ENCODE data around the gene ZMYND15. TPM values are rescaled to one million over a fixed set of nuclear protein-coding genes. Genes with fewer than 3 reads are reported as not detected.
"Not testable (repeated sequence)": the region's sequence is repeated elsewhere in the genome, so short reads cannot be mapped to it uniquely, and the experiment has no call there.

The ZMYND15 gene
- total RNA-seq, 1 donor, result 1.3 TPM

- Histone ChIP-seq H3K9me3 (ENCODE audit: low read depth, low read length) (no peaks in the 10 kb centered on the region), H3K27me3 (ENCODE audit: insufficient read depth, low read length) (no peaks in the 10 kb centered on the region), H3K4me1 (ENCODE audit: insufficient read depth, low read length) (peaks cover 56% of the 10 kb centered on the region), H3K4me3 (ENCODE audit: low read length) (peak overlapping the region; percentile 93)
Measured at GRCh38 chr17:4710693-4711634, 28.7 kb upstream of the ZMYND15 start.

GRCh38 chr17:4711661-4712181 is 27.9 kb upstream of the ZMYND15 start:
- Histone ChIP-seq H3K4me1 (ENCODE audit: insufficient read depth, low read length) (peaks cover 59% of the 10 kb centered on the region), H3K9me3 (ENCODE audit: low read depth, low read length) (no peaks in the 10 kb centered on the region), H3K27me3 (ENCODE audit: insufficient read depth, low read length) (no peaks in the 10 kb centered on the region), H3K4me3 (ENCODE audit: low read length) (peak overlapping the region; percentile 93)

GRCh38 chr17:4712526-4712925 is 27.1 kb upstream of the ZMYND15 start:
- Histone ChIP-seq H3K4me3 (ENCODE audit: low read length) (peak overlapping the region; percentile 93), H3K9me3 (ENCODE audit: low read depth, low read length) (no peaks in the 10 kb centered on the region), H3K4me1 (ENCODE audit: insufficient read depth, low read length) (peaks cover 65% of the 10 kb centered on the region), H3K27me3 (ENCODE audit: insufficient read depth, low read length) (no peaks in the 10 kb centered on the region)

- not testable (repeated sequence) for H3K4me3 ChIP-seq (ENCODE audit: low read length); H3K9me3 ChIP-seq (ENCODE audit: low read depth, low read length); H3K27me3 ChIP-seq (ENCODE audit: insufficient read depth, low read length)
- peaks cover 69% of the 10 kb centered on the region for H3K4me1 ChIP-seq (ENCODE audit: insufficient read depth, low read length)
Measured at GRCh38 chr17:4714340-4715062, 25.1 kb upstream of the ZMYND15 start.

GRCh38 chr17:4715063-4715744 is 24.4 kb upstream of the ZMYND15 start:
- Histone ChIP-seq H3K9me3 (ENCODE audit: low read depth, low read length) (no peaks in the 10 kb centered on the region), H3K4me3 (ENCODE audit: low read length) (no peak overlapping the region), H3K4me1 (ENCODE audit: insufficient read depth, low read length) (peaks cover 65% of the 10 kb centered on the region), H3K27me3 (ENCODE audit: insufficient read depth, low read length) (no peaks in the 10 kb centered on the region)

GRCh38 chr17:4716081-4716480 is 23.6 kb upstream of the ZMYND15 start:
- Histone ChIP-seq H3K27me3 (ENCODE audit: insufficient read depth, low read length) (no peaks in the 10 kb centered on the region), H3K4me3 (ENCODE audit: low read length) (no peak overlapping the region), H3K9me3 (ENCODE audit: low read depth, low read length) (no peaks in the 10 kb centered on the region), H3K4me1 (ENCODE audit: insufficient read depth, low read length) (peaks cover 65% of the 10 kb centered on the region)

GRCh38 chr17:4717791-4718190 is 21.8 kb upstream of the ZMYND15 start:
- peaks cover 47% of the 10 kb centered on the region for H3K4me1 ChIP-seq (ENCODE audit: insufficient read depth, low read length)
- no peaks in the 10 kb centered on the region for H3K9me3 ChIP-seq (ENCODE audit: low read depth, low read length)
- no peaks in the 10 kb centered on the region for H3K27me3 ChIP-seq (ENCODE audit: insufficient read depth, low read length)
- no peak overlapping the region for H3K4me3 ChIP-seq (ENCODE audit: low read length)

- Histone ChIP-seq H3K9me3 (ENCODE audit: low read depth, low read length) (no peaks in the 10 kb centered on the region), H3K4me3 (ENCODE audit: low read length) (no peak overlapping the region), H3K4me1 (ENCODE audit: insufficient read depth, low read length) (peaks cover 43% of the 10 kb centered on the region), H3K27me3 (ENCODE audit: insufficient read depth, low read length) (no peaks in the 10 kb centered on the region)
Measured at GRCh38 chr17:4718276-4718675, 21.4 kb upstream of the ZMYND15 start.

GRCh38 chr17:4719146-4719545 is 20.5 kb upstream of the ZMYND15 start:
- Histone ChIP-seq H3K4me3 (ENCODE audit: low read length) (no peak overlapping the region), H3K4me1 (ENCODE audit: insufficient read depth, low read length) (peaks cover 36% of the 10 kb centered on the region), H3K9me3 (ENCODE audit: low read depth, low read length) (no peaks in the 10 kb centered on the region), H3K27me3 (ENCODE audit: insufficient read depth, low read length) (no peaks in the 10 kb centered on the region)

GRCh38 chr17:4719684-4720221 is 19.9 kb upstream of the ZMYND15 start:
- Histone ChIP-seq H3K4me3 (ENCODE audit: low read length) (no peak overlapping the region), H3K9me3 (ENCODE audit: low read depth, low read length) (no peaks in the 10 kb centered on the region), H3K4me1 (ENCODE audit: insufficient read depth, low read length) (peaks cover 36% of the 10 kb centered on the region), H3K27me3 (ENCODE audit: insufficient read depth, low read length) (no peaks in the 10 kb centered on the region)

- H3K4me1 ChIP-seq (ENCODE audit: insufficient read depth, low read length), result peaks cover 36% of the 10 kb centered on the region
- H3K9me3 ChIP-seq (ENCODE audit: low read depth, low read length), result no peaks in the 10 kb centered on the region
- H3K27me3 ChIP-seq (ENCODE audit: insufficient read depth, low read length), result no peaks in the 10 kb centered on the region
- no peak overlapping the region for H3K4me3 ChIP-seq (ENCODE audit: low read length)
Measured at GRCh38 chr17:4720787-4721186, 18.8 kb upstream of the ZMYND15 start.

- no peak overlapping the region for H3K4me3 ChIP-seq (ENCODE audit: low read length)
- H3K4me1 ChIP-seq (ENCODE audit: insufficient read depth, low read length), result peaks cover 38% of the 10 kb centered on the region
- no peaks in the 10 kb centered on the region for H3K27me3 ChIP-seq (ENCODE audit: insufficient read depth, low read length)
- H3K9me3 ChIP-seq (ENCODE audit: low read depth, low read length), result no peaks in the 10 kb centered on the region
Measured at GRCh38 chr17:4721203-4722135, 18.2 kb upstream of the ZMYND15 start.

GRCh38 chr17:4722678-4723240 is 16.9 kb upstream of the ZMYND15 start:
- no peaks in the 10 kb centered on the region for H3K27me3 ChIP-seq (ENCODE audit: insufficient read depth, low read length)
- H3K4me3 ChIP-seq (ENCODE audit: low read length), result no peak overlapping the region
- no peaks in the 10 kb centered on the region for H3K9me3 ChIP-seq (ENCODE audit: low read depth, low read length)
- H3K4me1 ChIP-seq (ENCODE audit: insufficient read depth, low read length), result peaks cover 43% of the 10 kb centered on the region

Measured in mononuclear cell (primary cell).